Type B pancreatic cell (in vitro differentiated cells): Measurements from ENCODE around the gene OSBP. TPM values are rescaled to one million over a fixed set of nuclear protein-coding genes. Genes with fewer than 3 reads are reported as not detected.

Experiments
- DNase-seq: peaks from one replicate; pipeline ENCODE4 v3.0.0; 2021; ENCODE audit warnings: mixed read lengths; ENCODE audit not compliant: unreplicated experiment; ENCODE audit errors: extremely low spot score
- H3K27ac Mint-ChIP-seq: 2 replicates; pipeline ENCODE4 v1.8.0; 2021; ENCODE audit warnings: mild to moderate bottlenecking, mixed read lengths
- H3K27me3 Mint-ChIP-seq: 2 replicates; pipeline ENCODE4 v1.8.0; 2021; ENCODE audit warnings: mixed read lengths
- H3K36me3 Mint-ChIP-seq: 2 replicates; pipeline ENCODE4 v1.8.0; 2021; ENCODE audit warnings: mixed read lengths
- H3K4me1 Mint-ChIP-seq: one replicate; pipeline ENCODE4 v1.8.0; 2021; ENCODE audit warnings: mixed read lengths; ENCODE audit not compliant: unreplicated experiment
- H3K4me3 Mint-ChIP-seq: 2 replicates; pipeline ENCODE4 v1.8.0; 2021; ENCODE audit warnings: mild to moderate bottlenecking, mixed read lengths
- H3K9me3 Mint-ChIP-seq: 2 replicates; pipeline ENCODE4 v1.8.0; 2021; ENCODE audit warnings: mixed read lengths
- total RNA-seq: library from RNA; stranded (reverse); gene quantifications from 2 replicates; pipeline ENCODE4 v1.2.1, GENCODE V29; 2021; ENCODE audit warnings: low replicate concordance
- TF ChIP-seq, protein P1 (sequence below): fragments of 200-600 bp; sonication (generic); conservative IDR thresholded peaks from 2 replicates; pipeline ENCODE4 v1.5.0; 2021; ENCODE audit warnings: antibody characterized with exemption, mild to moderate bottlenecking

The OSBP gene
- total RNA-seq, 1 donor from 2014 or later = 42.4 TPM

GRCh38 chr11:59602432-59602831 is 13.1 kb downstream of the OSBP start:
- no peaks in the 10 kb centered on the region for H3K9me3 Mint-ChIP-seq
- no peak for DNase-seq
- no peak overlapping the region for H3K27ac Mint-ChIP-seq
- no peak overlapping the region for H3K4me3 Mint-ChIP-seq
- H3K36me3 Mint-ChIP-seq = peaks cover 36% of the 10 kb centered on the region
- no peaks in the 10 kb centered on the region for H3K27me3 Mint-ChIP-seq
- TF ChIP-seq, protein P1, sequence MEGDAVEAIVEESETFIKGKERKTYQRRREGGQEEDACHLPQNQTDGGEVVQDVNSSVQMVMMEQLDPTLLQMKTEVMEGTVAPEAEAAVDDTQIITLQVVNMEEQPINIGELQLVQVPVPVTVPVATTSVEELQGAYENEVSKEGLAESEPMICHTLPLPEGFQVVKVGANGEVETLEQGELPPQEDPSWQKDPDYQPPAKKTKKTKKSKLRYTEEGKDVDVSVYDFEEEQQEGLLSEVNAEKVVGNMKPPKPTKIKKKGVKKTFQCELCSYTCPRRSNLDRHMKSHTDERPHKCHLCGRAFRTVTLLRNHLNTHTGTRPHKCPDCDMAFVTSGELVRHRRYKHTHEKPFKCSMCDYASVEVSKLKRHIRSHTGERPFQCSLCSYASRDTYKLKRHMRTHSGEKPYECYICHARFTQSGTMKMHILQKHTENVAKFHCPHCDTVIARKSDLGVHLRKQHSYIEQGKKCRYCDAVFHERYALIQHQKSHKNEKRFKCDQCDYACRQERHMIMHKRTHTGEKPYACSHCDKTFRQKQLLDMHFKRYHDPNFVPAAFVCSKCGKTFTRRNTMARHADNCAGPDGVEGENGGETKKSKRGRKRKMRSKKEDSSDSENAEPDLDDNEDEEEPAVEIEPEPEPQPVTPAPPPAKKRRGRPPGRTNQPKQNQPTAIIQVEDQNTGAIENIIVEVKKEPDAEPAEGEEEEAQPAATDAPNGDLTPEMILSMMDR = no peak
- no peaks in the 10 kb centered on the region for H3K4me1 Mint-ChIP-seq

- H3K9me3 Mint-ChIP-seq = no peaks in the 10 kb centered on the region
These were observed 13.8 kb downstream of the OSBP start for GRCh38 chr11:59601788-59602187.

DNA sequence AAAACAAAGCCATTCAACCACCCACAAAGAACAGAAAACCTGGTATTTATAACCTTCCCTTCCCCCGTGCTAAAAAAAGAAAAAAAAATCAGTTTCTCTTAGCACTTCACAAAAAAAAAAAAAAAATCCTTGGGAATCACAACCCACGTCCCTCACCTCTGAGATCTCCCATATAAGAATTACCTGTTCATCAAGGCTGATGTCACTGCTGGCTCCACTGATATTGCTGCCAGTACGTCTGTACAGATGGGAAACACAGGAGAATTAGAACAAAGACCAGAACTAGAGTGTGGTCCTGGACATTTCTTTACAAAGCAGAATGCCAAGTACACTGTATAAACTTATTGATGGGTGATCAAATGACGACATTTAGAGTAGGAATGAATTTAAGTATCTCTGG is 14.9 kb downstream of the OSBP start:
- no peak for DNase-seq
- peaks cover 33% of the 10 kb centered on the region for H3K36me3 Mint-ChIP-seq
- TF ChIP-seq, protein P1 = no peak
- H3K27me3 Mint-ChIP-seq = no peaks in the 10 kb centered on the region
- no peaks in the 10 kb centered on the region for H3K4me1 Mint-ChIP-seq
- H3K9me3 Mint-ChIP-seq = no peaks in the 10 kb centered on the region
- no peak overlapping the region for H3K27ac Mint-ChIP-seq
- H3K4me3 Mint-ChIP-seq = no peak overlapping the region

More at GRCh38 chr11:59601788-59602187, 13.8 kb downstream of the OSBP start:
- Mint-ChIP-seq H3K36me3 (peaks cover 34% of the 10 kb centered on the region), H3K27ac (no peak overlapping the region), H3K27me3 (no peaks in the 10 kb centered on the region), H3K4me1 (no peaks in the 10 kb centered on the region), H3K4me3 (no peak overlapping the region)
- TF ChIP-seq, protein P1 = no peak
- no peak for DNase-seq

- H3K9me3 Mint-ChIP-seq = no peaks in the 10 kb centered on the region
- peaks cover 31% of the 10 kb centered on the region for H3K36me3 Mint-ChIP-seq
- no peaks in the 10 kb centered on the region for H3K27me3 Mint-ChIP-seq
- no peaks in the 10 kb centered on the region for H3K4me1 Mint-ChIP-seq
- no peak overlapping the region for H3K4me3 Mint-ChIP-seq
- TF ChIP-seq, protein P1 = no peak
- no peak overlapping the region for H3K27ac Mint-ChIP-seq
- no peak for DNase-seq
These were observed 15.3 kb downstream of the OSBP start for GRCh38 chr11:59600234-59600633.

- no peak for DNase-seq
- peaks cover 37% of the 10 kb centered on the region for H3K36me3 Mint-ChIP-seq
- TF ChIP-seq, protein P1 = no peak
- H3K27me3 Mint-ChIP-seq = no peaks in the 10 kb centered on the region
- no peaks in the 10 kb centered on the region for H3K4me1 Mint-ChIP-seq
- H3K9me3 Mint-ChIP-seq = no peaks in the 10 kb centered on the region
- H3K4me3 Mint-ChIP-seq = no peak overlapping the region
- no peak overlapping the region for H3K27ac Mint-ChIP-seq
These were observed 16.6 kb downstream of the OSBP start for GRCh38 chr11:59598961-59599360.

- no peak for DNase-seq
- TF ChIP-seq, protein P1 = no peak
- Mint-ChIP-seq H3K27ac (no peak overlapping the region), H3K4me3 (no peak overlapping the region), H3K9me3 (peaks cover 5% of the 10 kb centered on the region), H3K4me1 (no peaks in the 10 kb centered on the region), H3K27me3 (no peaks in the 10 kb centered on the region), H3K36me3 (peaks cover 50% of the 10 kb centered on the region)
These were observed 31.3 kb downstream of the OSBP start for GRCh38 chr11:59584294-59584693.
